Panc1 (cell line): ENCODE data around the gene SYNDIG1L. TPM values are rescaled to one million over a fixed set of nuclear protein-coding genes. Genes with fewer than 3 reads are reported as not detected.

Experiments used
- ATAC-seq: fragments of 200-7000 bp; cut with Tn5 transposase; 2 replicates; pipeline ENCODE4 v1.9.1; 2020; ENCODE audit warnings: mild to moderate bottlenecking, moderate library complexity
- BruUV-seq: library from RNA; stranded (reverse); fragments of 400-500 nt; replicated peaks from 2 replicates; lab custom pipeline; 2021; lab: Mats Ljungman, UMichigan
- CTCF ChIA-PET: fragments of 300-600 bp; sonication (Branson Sonifier 250); formaldehyde crosslinking; loops from one replicate; lab custom pipeline; 2022; ENCODE audit warnings: antibody characterized with exemption; lab: Charles Lee
- POLR2A ChIA-PET: fragments of 300-600 bp; sonication (Branson Sonifier 250); formaldehyde crosslinking; loops from one replicate; lab custom pipeline; 2022; ENCODE audit warnings: antibody characterized with exemption; lab: Charles Lee
- DNase-seq: peaks from one replicate; pipeline ENCODE4 v3.0.0-alpha.2; 2010; ENCODE audit warnings: low read depth, low spot score
- H3K27ac ChIP-seq: 2 replicates; pipeline ENCODE4 v1.5.1; 2011; ENCODE audit warnings: mild to moderate bottlenecking, low read length, inconsistent platforms
- H3K27me3 ChIP-seq: fragments of 200-500 bp; sonication (Bioruptor generic); 2 replicates; pipeline ENCODE4 v1.6.0; 2014; ENCODE audit warnings: low read length, inconsistent platforms; ENCODE audit not compliant: control insufficient read depth, insufficient read depth
- H3K36me3 ChIP-seq: fragments of 200-500 bp; sonication (Bioruptor generic); 2 replicates; pipeline ENCODE4 v1.5.1; 2014; ENCODE audit warnings: inconsistent platforms, mild to moderate bottlenecking, low read length, moderate library complexity; ENCODE audit not compliant: control insufficient read depth, insufficient read depth
- H3K4me1 ChIP-seq: 2 replicates; pipeline ENCODE4 v1.5.1; 2011; ENCODE audit warnings: inconsistent platforms, mild to moderate bottlenecking, low read length, moderate library complexity; ENCODE audit not compliant: control insufficient read depth, insufficient read depth
- H3K4me3 ChIP-seq, 2 experiments: 2 replicates each; pipeline ENCODE4 v1.5.1; 2011 to 2012; ENCODE audit warnings: low read depth in 2 of 2, low read length in 2 of 2, mild to moderate bottlenecking in 2 of 2, inconsistent platforms in 1 of 2, moderate library complexity in 1 of 2
- H3K9me3 ChIP-seq: fragments of 200-500 bp; sonication (Bioruptor generic); 2 replicates; pipeline ENCODE4 v1.5.1; 2014; ENCODE audit warnings: low read depth, mild to moderate bottlenecking, inconsistent platforms, low read length, moderate library complexity; ENCODE audit not compliant: control insufficient read depth, insufficient read depth
- CTCF ChIP-seq: fragments of 450-650 bp; IDR thresholded peaks from 2 replicates; pipeline ENCODE4 v1.5.1; 2017; ENCODE audit warnings: mild to moderate bottlenecking
- POLR2AphosphoS5 ChIP-seq: IDR thresholded peaks from 2 replicates; pipeline ENCODE4 v1.6.1; 2012; ENCODE audit warnings: mild to moderate bottlenecking, low read depth, low read length, moderate library complexity
- SIN3A ChIP-seq: IDR thresholded peaks from 2 replicates; pipeline ENCODE4 v1.6.1; 2012; ENCODE audit warnings: low read depth, mild to moderate bottlenecking, low read length, moderate library complexity, borderline replicate concordance; ENCODE audit not compliant: insufficient read depth
- TCF7L2 ChIP-seq: IDR thresholded peaks from 2 replicates; pipeline ENCODE4 v1.6.1; 2011; ENCODE audit warnings: mild to moderate bottlenecking, low read depth, low read length, inconsistent platforms
- in situ Hi-C: cut with HindIII; loops from 2 replicates; pipeline ENCODE4 v1.10.0; 2016; ENCODE audit warnings: low sequenced_read_pairs, low pct_unique_long_range_greater_than_20kb
- intact Hi-C: fragments of 100-400 bp; cut with micrococcal nuclease; formaldehyde crosslinking; loops from one replicate; pipeline ENCODE4 v1.10.0; 2022; ENCODE audit not compliant: unreplicated experiment
- total RNA-seq: library from RNA; stranded (reverse); gene quantifications from one replicate; pipeline ENCODE4 v1.2.1, GENCODE V29; 2021; ENCODE audit not compliant: unreplicated experiment
- TF ChIP-seq, protein P1 (sequence below), 2 experiments: IDR thresholded peaks; 2 replicates each; pipeline ENCODE4 v1.6.1; 2011 to 2012; ENCODE audit warnings: low read depth in 2 of 2, control low read depth in 1 of 2, low read length in 1 of 2, mild to moderate bottlenecking in 1 of 2, moderate library complexity in 1 of 2; ENCODE audit not compliant: insufficient read depth in 1 of 2

Gene SYNDIG1L
- total RNA-seq, 1 experiment from 2014 or later, result not detected

DNA sequence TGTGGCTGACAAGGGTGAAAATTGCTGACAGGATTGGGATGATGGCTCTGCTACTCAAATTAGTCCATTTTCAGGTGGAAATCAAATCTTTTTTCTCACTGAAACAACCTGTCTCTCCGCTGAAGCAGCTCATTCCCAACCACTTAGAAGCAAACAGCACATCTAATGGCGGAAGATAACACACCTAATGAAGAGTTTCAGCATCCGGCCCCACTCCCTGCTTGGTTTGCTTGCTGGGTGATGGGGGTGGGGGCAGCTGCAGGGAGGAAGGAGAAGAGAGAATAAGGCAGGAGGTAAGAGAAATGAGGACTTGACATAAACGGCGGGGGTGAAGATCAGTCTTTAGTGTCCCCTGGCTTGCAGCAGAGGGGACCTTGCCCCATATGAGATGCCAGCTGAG, 4.0 kb downstream of the SYNDIG1L start:
- no peaks in the 10 kb centered on the region for H3K9me3 ChIP-seq
- in situ Hi-C loops, result no loop called here

DNA sequence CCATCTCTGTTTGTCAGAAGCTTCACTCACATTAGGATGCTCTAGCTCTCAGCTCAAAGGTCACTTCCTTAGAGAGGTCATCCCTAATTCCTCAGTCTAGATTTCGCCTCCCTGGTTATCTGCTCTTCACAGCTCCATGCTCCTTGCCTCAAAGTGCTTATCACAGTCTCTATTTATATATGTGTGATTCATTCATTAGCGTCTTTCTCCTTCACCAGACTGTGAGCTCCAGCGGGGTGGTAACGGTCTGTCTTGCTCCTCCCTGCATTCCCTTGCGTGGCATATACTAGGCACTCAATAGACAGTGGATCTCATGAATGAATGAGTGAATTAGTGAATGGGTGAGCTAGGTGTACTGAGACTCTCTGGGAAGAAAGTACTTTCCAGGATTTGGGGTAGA, 6.9 kb downstream of the SYNDIG1L start:
- intact Hi-C loops, result no loop called here
- no TSS peak for BruUV-seq
- CTCF ChIA-PET, result no interaction called here
- in situ Hi-C loops, result no loop called here
- no peak for TF ChIP-seq SIN3A
- no peak for TF ChIP-seq CTCF
- TF ChIP-seq POLR2AphosphoS5, result no peak
- TF ChIP-seq, protein P1, sequence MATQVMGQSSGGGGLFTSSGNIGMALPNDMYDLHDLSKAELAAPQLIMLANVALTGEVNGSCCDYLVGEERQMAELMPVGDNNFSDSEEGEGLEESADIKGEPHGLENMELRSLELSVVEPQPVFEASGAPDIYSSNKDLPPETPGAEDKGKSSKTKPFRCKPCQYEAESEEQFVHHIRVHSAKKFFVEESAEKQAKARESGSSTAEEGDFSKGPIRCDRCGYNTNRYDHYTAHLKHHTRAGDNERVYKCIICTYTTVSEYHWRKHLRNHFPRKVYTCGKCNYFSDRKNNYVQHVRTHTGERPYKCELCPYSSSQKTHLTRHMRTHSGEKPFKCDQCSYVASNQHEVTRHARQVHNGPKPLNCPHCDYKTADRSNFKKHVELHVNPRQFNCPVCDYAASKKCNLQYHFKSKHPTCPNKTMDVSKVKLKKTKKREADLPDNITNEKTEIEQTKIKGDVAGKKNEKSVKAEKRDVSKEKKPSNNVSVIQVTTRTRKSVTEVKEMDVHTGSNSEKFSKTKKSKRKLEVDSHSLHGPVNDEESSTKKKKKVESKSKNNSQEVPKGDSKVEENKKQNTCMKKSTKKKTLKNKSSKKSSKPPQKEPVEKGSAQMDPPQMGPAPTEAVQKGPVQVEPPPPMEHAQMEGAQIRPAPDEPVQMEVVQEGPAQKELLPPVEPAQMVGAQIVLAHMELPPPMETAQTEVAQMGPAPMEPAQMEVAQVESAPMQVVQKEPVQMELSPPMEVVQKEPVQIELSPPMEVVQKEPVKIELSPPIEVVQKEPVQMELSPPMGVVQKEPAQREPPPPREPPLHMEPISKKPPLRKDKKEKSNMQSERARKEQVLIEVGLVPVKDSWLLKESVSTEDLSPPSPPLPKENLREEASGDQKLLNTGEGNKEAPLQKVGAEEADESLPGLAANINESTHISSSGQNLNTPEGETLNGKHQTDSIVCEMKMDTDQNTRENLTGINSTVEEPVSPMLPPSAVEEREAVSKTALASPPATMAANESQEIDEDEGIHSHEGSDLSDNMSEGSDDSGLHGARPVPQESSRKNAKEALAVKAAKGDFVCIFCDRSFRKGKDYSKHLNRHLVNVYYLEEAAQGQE (IDR thresholded peaks at IDR 0.05; ENCODE audit: insufficient read depth in 1 of 2, low read depth in 2 of 2, low read length in 1 of 2), result no peak
- no peak for TF ChIP-seq TCF7L2
- ATAC-seq (no peak), DNase-seq (no peak)
- Histone ChIP-seq H3K36me3 (no peaks in the 10 kb centered on the region), H3K4me1 (no peaks in the 10 kb centered on the region), H3K9me3 (no peaks in the 10 kb centered on the region), H3K27ac (no peak overlapping the region), H3K4me3 (no peak overlapping the region), H3K27me3 (peaks cover 15% of the 10 kb centered on the region; the same call in 1 of the 2 replicates)
- POLR2A ChIA-PET, result no interaction called here

More for the DNA sequence above, 4.0 kb downstream of the SYNDIG1L start:
- Histone ChIP-seq H3K36me3 (no peaks in the 10 kb centered on the region), H3K4me3 (no peak overlapping the region), H3K27me3 (peaks cover 15% of the 10 kb centered on the region; the same call in 1 of the 2 replicates), H3K27ac (no peak overlapping the region), H3K4me1 (no peaks in the 10 kb centered on the region)
- intact Hi-C loops, result no loop called here
- no TSS peak for BruUV-seq
- ChIA-PET CTCF (no interaction called here), POLR2A (no interaction called here)
- no peak for TF ChIP-seq SIN3A
- TF ChIP-seq CTCF, result no peak
- TF ChIP-seq POLR2AphosphoS5, result no peak
- TF ChIP-seq, protein P1 (IDR thresholded peaks at IDR 0.05; ENCODE audit: insufficient read depth in 1 of 2, low read depth in 2 of 2, low read length in 1 of 2), result no peak
- no peak for TF ChIP-seq TCF7L2
- no peak for DNase-seq
- no peak for ATAC-seq
